H1 (cell line): ENCODE data around the gene MICALL2. TPM values are rescaled to one million over a fixed set of nuclear protein-coding genes. Genes with fewer than 3 reads are reported as not detected.

Experiments used
- CTCF ChIA-PET: fragments of 300-600 bp; sonication (Branson Sonifier 250); formaldehyde crosslinking; loops from one replicate; lab custom pipeline; 2021; ENCODE audit not compliant: partially characterized antibody; lab: Charles Lee
- POLR2A ChIA-PET: fragments of 300-600 bp; sonication (Branson Sonifier 250); formaldehyde crosslinking; loops from one replicate; lab custom pipeline; 2021; ENCODE audit warnings: inconsistent platforms; ENCODE audit not compliant: partially characterized antibody; lab: Charles Lee
- DNase-seq, 2 experiments: peaks; one replicate each; pipeline versions ENCODE4 v3.0.0 to v3.0.0-alpha.2; 2010 to 2022; ENCODE audit warnings: low spot score in 2 of 2, low read depth in 1 of 2, mixed read lengths in 1 of 2
- FAIRE-seq: peaks from 2 replicates; lab custom pipeline; 2011; peaks lifted over from hg19 to GRCh38; lab: Jason Lieb, UNC
- H2AFZ ChIP-seq: 2 replicates; pipeline ENCODE4 v1.8.1; 2012; ENCODE audit warnings: low read length, inconsistent platforms
- H2AK5ac ChIP-seq: 2 replicates; pipeline ENCODE4 v1.6.1; 2013; ENCODE audit warnings: low read depth, low read length
- H2BK120ac ChIP-seq: replicated peaks from 2 replicates; pipeline ENCODE3; 2013; ENCODE audit warnings: low read depth, low read length, inconsistent platforms
- H2BK12ac ChIP-seq: 2 replicates; pipeline ENCODE4 v1.6.1; 2013; ENCODE audit warnings: low read depth, low read length
- H2BK15ac ChIP-seq: 2 replicates; pipeline ENCODE4 v1.6.1; 2013; ENCODE audit warnings: low read length
- H2BK20ac ChIP-seq: 2 replicates; pipeline ENCODE4 v1.6.1; 2013; ENCODE audit warnings: low read length
- H2BK5ac ChIP-seq: 2 replicates; pipeline ENCODE4 v1.6.1; 2013; ENCODE audit warnings: low read depth, low read length
- H3K14ac ChIP-seq: 2 replicates; pipeline ENCODE4 v1.6.1; 2013; ENCODE audit warnings: inconsistent platforms; ENCODE audit not compliant: insufficient read length
- H3K18ac ChIP-seq: 2 replicates; pipeline ENCODE4 v1.6.1; 2013; ENCODE audit warnings: low read length; ENCODE audit errors: extremely low read depth
- H3K23ac ChIP-seq: 2 replicates; pipeline ENCODE4 v1.6.1; 2013; ENCODE audit warnings: inconsistent platforms; ENCODE audit not compliant: insufficient read length
- H3K23me2 ChIP-seq: 2 replicates; pipeline ENCODE4 v1.6.1; 2013; ENCODE audit warnings: low read depth, low read length
- H3K27ac ChIP-seq: 2 replicates; pipeline ENCODE4 v1.6.1; 2011; ENCODE audit warnings: low read depth, low read length, inconsistent platforms
- H3K27me3 ChIP-seq, 4 experiments: replicated peaks in 1 of 4; 1 replicate in 1 of 4; 2 replicates in 3 of 4; pipeline versions ENCODE4 v1.6.1 to v1.8.1; 2011 to 2013; ENCODE audit warnings: low read length in 3 of 4, mild to moderate bottlenecking in 3 of 4, inconsistent platforms in 2 of 4, mixed read lengths in 2 of 4, moderate library complexity in 1 of 4; ENCODE audit not compliant: control insufficient read depth in 3 of 4, insufficient read depth in 3 of 4; ENCODE audit errors: extremely low read depth in 1 of 4
- H3K36me3 ChIP-seq, 4 experiments: 2 replicates each; pipeline versions ENCODE4 v1.6.1 to v1.8.1; 2011 to 2013; ENCODE audit warnings: mild to moderate bottlenecking in 4 of 4, low read length in 3 of 4, moderate library complexity in 2 of 4, control low read depth in 1 of 4, inconsistent platforms in 1 of 4; ENCODE audit not compliant: insufficient read depth in 4 of 4, control insufficient read depth in 2 of 4
- H3K4ac ChIP-seq: replicated peaks from 2 replicates; pipeline ENCODE3; 2013; ENCODE audit warnings: low read length, low read depth, mixed read lengths, inconsistent platforms; ENCODE audit not compliant: insufficient read length
- H3K4me1 ChIP-seq, 4 experiments: replicated peaks in 1 of 4; 1 replicate in 1 of 4; 2 replicates in 3 of 4; pipeline versions ENCODE4 v1.6.1 to v1.8.1; 2011 to 2013; ENCODE audit warnings: low read length in 3 of 4, inconsistent platforms in 2 of 4, mixed read lengths in 1 of 4; ENCODE audit not compliant: insufficient read depth in 4 of 4, control insufficient read depth in 3 of 4
- H3K4me2 ChIP-seq, 2 experiments: 2 replicates each; pipeline versions ENCODE4 v1.6.1 to v1.8.1; 2011 to 2013; ENCODE audit warnings: low read depth in 2 of 2, low read length in 2 of 2, control low read depth in 1 of 2, inconsistent platforms in 1 of 2, mild to moderate bottlenecking in 1 of 2; ENCODE audit not compliant: insufficient read depth in 1 of 2
- H3K4me3 ChIP-seq, 4 experiments: fragments of 200-600, 300-600 bp in 1 of 4; sonication (generic), shearing (Covaris generic), sonication (Bioruptor Twin) in 1 of 4; 2 replicates each; pipeline versions ENCODE4 v1.5.1 to v1.8.1; 2011 to 2016; ENCODE audit warnings: low read length in 4 of 4, low read depth in 3 of 4, control low read depth in 2 of 4, inconsistent platforms in 2 of 4, mild to moderate bottlenecking in 2 of 4, mixed read lengths in 1 of 4, moderate library complexity in 1 of 4; ENCODE audit not compliant: insufficient read depth in 2 of 4; ENCODE audit errors: extremely low read depth in 1 of 4
- H3K56ac ChIP-seq: replicated peaks from 2 replicates; pipeline ENCODE3; 2013; ENCODE audit warnings: low read depth, mild to moderate bottlenecking, mixed read lengths, low read length, inconsistent platforms; ENCODE audit not compliant: insufficient read length
- H3K79me1 ChIP-seq: 2 replicates; pipeline ENCODE4 v1.6.1; 2013; ENCODE audit warnings: low read depth, low read length, control low read depth
- H3K79me2 ChIP-seq, 2 experiments: 2 replicates each; pipeline versions ENCODE4 v1.6.1 to v1.8.1; 2012 to 2013; ENCODE audit warnings: low read length in 2 of 2, mild to moderate bottlenecking in 2 of 2, inconsistent platforms in 1 of 2; ENCODE audit not compliant: insufficient read depth in 2 of 2, control insufficient read depth in 1 of 2
- H3K9ac ChIP-seq, 4 experiments: replicated peaks in 1 of 4; 1 replicate in 1 of 4; 2 replicates in 3 of 4; pipeline versions ENCODE4 v1.6.1 to v1.8.1; 2011 to 2013; ENCODE audit warnings: low read depth in 3 of 4, low read length in 3 of 4, control low read depth in 2 of 4, mild to moderate bottlenecking in 2 of 4, moderate library complexity in 2 of 4, inconsistent platforms in 1 of 4; ENCODE audit errors: extremely low read depth in 1 of 4
- H3K9me3 ChIP-seq, 2 experiments: 2 replicates each; pipeline versions ENCODE4 v1.6.1 to v1.8.1; 2012 to 2013; ENCODE audit warnings: mild to moderate bottlenecking in 2 of 2, moderate library complexity in 2 of 2, control low read depth in 1 of 2, inconsistent platforms in 1 of 2, low read depth in 1 of 2, low read length in 1 of 2, mixed read lengths in 1 of 2; ENCODE audit not compliant: insufficient read depth in 2 of 2
- H4K20me1 ChIP-seq, 2 experiments: replicated peaks in 1 of 2; 2 replicates each; pipeline versions ENCODE3 to v1.8.1; 2011 to 2013; ENCODE audit warnings: inconsistent platforms in 2 of 2, low read length in 2 of 2, mild to moderate bottlenecking in 1 of 2; ENCODE audit not compliant: insufficient read depth in 2 of 2, control insufficient read depth in 1 of 2
- H4K5ac ChIP-seq: 2 replicates; pipeline ENCODE4 v1.6.1; 2013; ENCODE audit warnings: low read length, low read depth, mixed read lengths, inconsistent platforms; ENCODE audit not compliant: insufficient read length
- H4K8ac ChIP-seq: 2 replicates; pipeline ENCODE4 v1.8.0; 2013; ENCODE audit warnings: mild to moderate bottlenecking, moderate library complexity, low read length, inconsistent platforms; ENCODE audit not compliant: insufficient read depth; ENCODE audit errors: extremely low read depth
- H4K91ac ChIP-seq: replicated peaks from 2 replicates; pipeline ENCODE3; 2013; ENCODE audit warnings: low read length, mixed read lengths, inconsistent platforms; ENCODE audit not compliant: insufficient read length
- WGBS, 2 experiments: shearing (Covaris generic) in 1 of 2; methylation state at CpG; one replicate each; pipeline versions ENCODE4 v1.1.6 to v1.1.7; 2013 to 2015; ENCODE audit warnings: low lambda C conversion rate in 2 of 2, mixed read lengths in 2 of 2, inconsistent platforms in 1 of 2, low coverage in 1 of 2, missing lambda C conversion rate in 1 of 2; ENCODE audit not compliant: insufficient replicate concordance in 2 of 2, insufficient coverage in 1 of 2, insufficient read length in 1 of 2; ENCODE audit errors: extremely low coverage in 1 of 2, missing lambda C conversion rate in 1 of 2; 5-methylcytosine and 5-hydroxymethylcytosine counted together
- polyA plus RNA-seq, 7 experiments: library from polyadenylated mRNA; depleted of rRNA in 3 of 7; stranded (reverse) in 5 of 7; unstranded in 2 of 7; fragments of >200 nt in 5 of 7; fragments of 200-250 nt in 2 of 7; gene quantifications; 1 replicate in 5 of 7; 2 replicates in 1 of 7; 4 replicates in 1 of 7; pipeline versions ENCODE4 v1.2.1 to v1.2.3, GENCODE V29; 2011 to 2013; ENCODE audit warnings: missing spikeins in 2 of 7, mixed read lengths in 2 of 7
- total RNA-seq: library from RNA; stranded (reverse); fragmentation: NEBNext Ultra II Directional; extraction: Animal tissue kit (Norgen Biotek cat#: 25700); gene quantifications from 2 replicates; pipeline ENCODE4 v1.2.1, GENCODE V29; 2021
- TF ChIP-seq, protein P1 (sequence below): IDR thresholded peaks from 2 replicates; pipeline ENCODE4 v1.6.1; 2012; ENCODE audit warnings: inconsistent platforms

MICALL2 gene
- total and polyA plus RNA-seq, 2 of the 8 experiments (the other 6 are each of a cell fraction or from before 2014, with no cell fraction given): 5.3 to 8.5 TPM

DNA sequence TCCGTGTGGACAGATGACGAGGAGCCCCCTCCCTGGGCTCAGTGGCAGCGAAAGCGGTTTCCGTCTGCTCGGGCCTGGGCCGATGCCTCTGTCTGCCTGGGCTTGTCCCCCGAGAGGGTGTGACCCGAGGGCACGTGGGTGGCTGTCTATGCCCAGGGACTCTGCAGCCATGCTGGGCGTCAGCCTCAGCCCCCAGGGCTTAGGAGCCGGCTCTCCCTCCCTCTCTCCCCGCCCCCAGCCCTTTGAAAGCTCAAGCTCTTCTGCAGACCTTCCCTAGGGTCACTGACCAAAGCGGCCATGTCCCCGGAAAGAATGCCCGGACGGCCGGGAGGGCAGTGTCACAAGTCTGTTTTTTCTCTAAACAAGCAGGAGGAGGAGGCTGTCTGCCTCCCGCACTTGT is 7.1 kb downstream of the MICALL2 start:
- no peak overlapping the region for H2BK15ac ChIP-seq
- H4K8ac ChIP-seq: 0 out of 2 replicates have a peak overlapping the region, but pooled peaks have one; percentile 48
- H3K23me2 ChIP-seq: 0 out of 2 replicates have a peak, but pooled peaks cover 2% of the 10 kb centered on the region
- H3K27me3 ChIP-seq: no peaks in the 10 kb centered on the region
- no peak overlapping the region for H2AK5ac ChIP-seq
- H3K79me2 ChIP-seq: no peaks in the 10 kb centered on the region
- ChIA-PET POLR2A (interaction anchor here (0.7 to 0.8 kb wide), 3 partner anchors 9 to 20 kb away, joined by 3 read pairs; no protein-coding TSS in a partner anchor), CTCF (interaction anchor here (0.8 to 6.7 kb wide), 7 partner anchors 10 to 269 kb away, joined by 3 to 35 read pairs (median 4); no protein-coding TSS in a partner anchor)
- peaks cover 0 to 7% (median under 1%) of the 10 kb centered on the region in 4 experiments; a peak in 4 of 7 replicates for H3K4me1 ChIP-seq
- no peak overlapping the region for H4K91ac ChIP-seq
- no peaks in the 10 kb centered on the region for H3K36me3 ChIP-seq
- H3K27ac ChIP-seq: no peak overlapping the region
- H4K5ac ChIP-seq: no peak overlapping the region
- H3K4me2 ChIP-seq: no peak overlapping the region
- no peak for DNase-seq
- H3K18ac ChIP-seq: no peak overlapping the region
- no peak overlapping the region for H2BK5ac ChIP-seq
- no peak overlapping the region for H3K4ac ChIP-seq
- H3K79me1 ChIP-seq: no peaks in the 10 kb centered on the region
- H3K14ac ChIP-seq: no peak overlapping the region
- H3K9me3 ChIP-seq: no peaks in the 10 kb centered on the region
- no peak overlapping the region for H3K23ac ChIP-seq
- 91% methylated on average over 17 of the region's 19 CpGs; no CpG with 5 or more reads in 1 of the 2 experiments for WGBS, 2 experiments
- H3K56ac ChIP-seq: no peak overlapping the region
- H4K20me1 ChIP-seq: no peaks in the 10 kb centered on the region
- FAIRE-seq: no peak
- no peak overlapping the region for H2AFZ ChIP-seq
- no peak overlapping the region for H3K9ac ChIP-seq
- no peak overlapping the region for H2BK20ac ChIP-seq
- H2BK12ac ChIP-seq: no peak overlapping the region
- TF ChIP-seq, protein P1, sequence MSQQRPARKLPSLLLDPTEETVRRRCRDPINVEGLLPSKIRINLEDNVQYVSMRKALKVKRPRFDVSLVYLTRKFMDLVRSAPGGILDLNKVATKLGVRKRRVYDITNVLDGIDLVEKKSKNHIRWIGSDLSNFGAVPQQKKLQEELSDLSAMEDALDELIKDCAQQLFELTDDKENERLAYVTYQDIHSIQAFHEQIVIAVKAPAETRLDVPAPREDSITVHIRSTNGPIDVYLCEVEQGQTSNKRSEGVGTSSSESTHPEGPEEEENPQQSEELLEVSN: no peak
- no peak overlapping the region for H3K4me3 ChIP-seq
- no peak overlapping the region for H2BK120ac ChIP-seq
